Type B pancreatic cell (in vitro differentiated cells): ENCODE measurements around the gene PEX11A. TPM values are rescaled to one million over a fixed set of nuclear protein-coding genes. Genes with fewer than 3 reads are reported as not detected.

Experiments
- DNase-seq: peaks from one replicate; pipeline ENCODE4 v3.0.0; 2021; ENCODE audit warnings: mixed read lengths; ENCODE audit not compliant: unreplicated experiment; ENCODE audit errors: extremely low spot score
- H3K27ac Mint-ChIP-seq: 2 replicates; pipeline ENCODE4 v1.8.0; 2021; ENCODE audit warnings: mild to moderate bottlenecking, mixed read lengths
- H3K27me3 Mint-ChIP-seq: 2 replicates; pipeline ENCODE4 v1.8.0; 2021; ENCODE audit warnings: mixed read lengths
- H3K36me3 Mint-ChIP-seq: 2 replicates; pipeline ENCODE4 v1.8.0; 2021; ENCODE audit warnings: mixed read lengths
- H3K4me1 Mint-ChIP-seq: one replicate; pipeline ENCODE4 v1.8.0; 2021; ENCODE audit warnings: mixed read lengths; ENCODE audit not compliant: unreplicated experiment
- H3K4me3 Mint-ChIP-seq: 2 replicates; pipeline ENCODE4 v1.8.0; 2021; ENCODE audit warnings: mild to moderate bottlenecking, mixed read lengths
- H3K9me3 Mint-ChIP-seq: 2 replicates; pipeline ENCODE4 v1.8.0; 2021; ENCODE audit warnings: mixed read lengths
- total RNA-seq: library from RNA; stranded (reverse); gene quantifications from 2 replicates; pipeline ENCODE4 v1.2.1, GENCODE V29; 2021; ENCODE audit warnings: low replicate concordance
- TF ChIP-seq, protein P1 (sequence below): fragments of 200-600 bp; sonication (generic); conservative IDR thresholded peaks from 2 replicates; pipeline ENCODE4 v1.5.0; 2021; ENCODE audit warnings: antibody characterized with exemption, mild to moderate bottlenecking

The PEX11A gene
- total RNA-seq, 1 donor from 2014 or later = 8.5 TPM

DNA sequence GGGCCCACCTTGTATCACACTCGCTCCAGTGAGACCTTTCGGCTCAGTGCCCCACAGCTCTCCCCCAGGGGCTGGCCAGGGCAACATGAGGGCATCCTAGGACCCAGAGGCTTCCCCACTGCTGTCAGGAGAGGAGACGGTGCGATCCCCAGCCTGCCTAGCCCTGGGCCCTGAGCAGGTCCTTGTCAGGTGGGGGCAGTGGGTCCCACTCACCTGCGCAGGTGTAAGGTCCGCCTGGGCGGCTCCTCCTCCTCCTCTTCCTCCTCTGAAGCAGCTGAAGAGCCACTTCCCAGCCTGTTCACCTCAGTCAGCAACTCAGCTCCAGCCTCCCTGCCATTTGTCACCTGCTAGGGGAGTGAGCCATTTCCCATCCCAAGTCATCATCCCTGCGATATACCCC, 44.9 kb downstream of the PEX11A start:
- no peak for DNase-seq
- H3K36me3 Mint-ChIP-seq = peaks cover 8% of the 10 kb centered on the region
- H3K4me3 Mint-ChIP-seq = no peak overlapping the region
- H3K9me3 Mint-ChIP-seq = no peaks in the 10 kb centered on the region
- no peaks in the 10 kb centered on the region for H3K27me3 Mint-ChIP-seq
- TF ChIP-seq, protein P1, sequence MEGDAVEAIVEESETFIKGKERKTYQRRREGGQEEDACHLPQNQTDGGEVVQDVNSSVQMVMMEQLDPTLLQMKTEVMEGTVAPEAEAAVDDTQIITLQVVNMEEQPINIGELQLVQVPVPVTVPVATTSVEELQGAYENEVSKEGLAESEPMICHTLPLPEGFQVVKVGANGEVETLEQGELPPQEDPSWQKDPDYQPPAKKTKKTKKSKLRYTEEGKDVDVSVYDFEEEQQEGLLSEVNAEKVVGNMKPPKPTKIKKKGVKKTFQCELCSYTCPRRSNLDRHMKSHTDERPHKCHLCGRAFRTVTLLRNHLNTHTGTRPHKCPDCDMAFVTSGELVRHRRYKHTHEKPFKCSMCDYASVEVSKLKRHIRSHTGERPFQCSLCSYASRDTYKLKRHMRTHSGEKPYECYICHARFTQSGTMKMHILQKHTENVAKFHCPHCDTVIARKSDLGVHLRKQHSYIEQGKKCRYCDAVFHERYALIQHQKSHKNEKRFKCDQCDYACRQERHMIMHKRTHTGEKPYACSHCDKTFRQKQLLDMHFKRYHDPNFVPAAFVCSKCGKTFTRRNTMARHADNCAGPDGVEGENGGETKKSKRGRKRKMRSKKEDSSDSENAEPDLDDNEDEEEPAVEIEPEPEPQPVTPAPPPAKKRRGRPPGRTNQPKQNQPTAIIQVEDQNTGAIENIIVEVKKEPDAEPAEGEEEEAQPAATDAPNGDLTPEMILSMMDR = no peak
- H3K4me1 Mint-ChIP-seq = peaks cover 4% of the 10 kb centered on the region
- no peak overlapping the region for H3K27ac Mint-ChIP-seq

DNA sequence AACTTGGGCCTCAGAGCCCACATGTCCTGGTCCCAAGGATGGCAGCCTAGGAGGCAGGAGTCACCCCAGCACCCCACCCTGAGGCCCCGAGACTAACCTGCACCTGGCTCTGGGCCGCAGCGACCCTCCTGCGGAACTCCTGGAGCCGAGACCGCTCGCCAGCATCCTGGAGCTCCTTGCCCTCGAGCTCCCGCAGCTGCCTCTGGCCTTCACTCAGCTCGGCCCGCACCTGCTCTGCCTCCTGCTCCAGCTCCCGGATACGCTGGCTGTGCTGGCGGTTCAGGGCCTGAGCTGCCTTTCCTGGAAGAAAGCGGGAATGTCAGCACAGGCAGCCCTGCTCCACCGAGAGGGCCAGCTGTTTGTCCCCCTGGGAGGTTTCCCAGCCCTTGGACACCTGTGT, 48.4 kb downstream of the PEX11A start:
- no peak for DNase-seq
- Mint-ChIP-seq H3K36me3 (peaks cover 9% of the 10 kb centered on the region), H3K9me3 (no peaks in the 10 kb centered on the region), H3K27ac (no peak overlapping the region), H3K27me3 (no peaks in the 10 kb centered on the region), H3K4me3 (no peak overlapping the region), H3K4me1 (peaks cover 2% of the 10 kb centered on the region)
- TF ChIP-seq, protein P1 = no peak

DNA sequence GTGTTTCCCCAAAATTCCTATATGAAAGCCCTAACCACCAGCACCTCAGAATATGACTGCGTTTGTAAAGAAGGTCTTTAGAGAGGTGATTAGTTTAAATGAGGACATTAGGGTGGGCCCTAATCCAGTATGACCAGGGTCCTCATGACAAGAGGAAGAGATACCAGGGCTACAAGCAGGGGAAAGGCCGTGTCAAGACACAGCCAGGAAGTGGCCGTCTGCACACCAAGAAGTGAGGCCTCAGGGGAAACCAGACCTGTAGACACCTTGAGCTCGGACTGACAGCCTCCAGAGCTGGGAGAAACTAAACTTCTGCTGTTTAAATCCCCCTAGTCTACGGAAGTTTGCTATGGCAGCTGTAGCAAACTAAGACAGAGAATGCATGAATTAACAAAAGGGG, 49.5 kb downstream of the PEX11A start:
- H3K9me3 Mint-ChIP-seq = no peaks in the 10 kb centered on the region
- no peaks in the 10 kb centered on the region for H3K27me3 Mint-ChIP-seq
- H3K27ac Mint-ChIP-seq = no peak overlapping the region
- H3K4me3 Mint-ChIP-seq = no peak overlapping the region
- TF ChIP-seq, protein P1 = no peak
- H3K36me3 Mint-ChIP-seq = peaks cover 7% of the 10 kb centered on the region
- no peak for DNase-seq
- H3K4me1 Mint-ChIP-seq = no peaks in the 10 kb centered on the region

DNA sequence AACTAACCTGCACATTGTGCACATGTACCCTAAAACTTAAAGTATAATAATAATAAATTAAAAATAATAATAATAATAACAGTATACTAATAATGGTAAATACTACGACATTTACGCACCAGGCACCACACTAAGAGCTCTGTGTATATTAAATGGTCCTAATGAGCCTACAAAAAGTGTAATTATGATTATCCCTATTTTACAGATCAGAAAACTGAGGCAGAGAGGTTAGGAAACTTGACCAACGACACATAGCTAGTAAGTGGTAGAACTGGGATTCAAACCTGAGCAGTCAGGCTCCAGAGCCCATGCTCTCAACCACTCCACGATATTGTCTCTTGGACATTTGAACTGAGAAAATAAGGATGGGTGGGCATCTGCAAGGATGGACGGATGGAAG, 50.3 kb downstream of the PEX11A start:
- DNase-seq = no peak
- TF ChIP-seq, protein P1 = no peak
- Mint-ChIP-seq H3K4me3 (no peak overlapping the region), H3K36me3 (peaks cover 10% of the 10 kb centered on the region), H3K27ac (no peak overlapping the region), H3K9me3 (no peaks in the 10 kb centered on the region), H3K27me3 (no peaks in the 10 kb centered on the region), H3K4me1 (no peaks in the 10 kb centered on the region)

DNA sequence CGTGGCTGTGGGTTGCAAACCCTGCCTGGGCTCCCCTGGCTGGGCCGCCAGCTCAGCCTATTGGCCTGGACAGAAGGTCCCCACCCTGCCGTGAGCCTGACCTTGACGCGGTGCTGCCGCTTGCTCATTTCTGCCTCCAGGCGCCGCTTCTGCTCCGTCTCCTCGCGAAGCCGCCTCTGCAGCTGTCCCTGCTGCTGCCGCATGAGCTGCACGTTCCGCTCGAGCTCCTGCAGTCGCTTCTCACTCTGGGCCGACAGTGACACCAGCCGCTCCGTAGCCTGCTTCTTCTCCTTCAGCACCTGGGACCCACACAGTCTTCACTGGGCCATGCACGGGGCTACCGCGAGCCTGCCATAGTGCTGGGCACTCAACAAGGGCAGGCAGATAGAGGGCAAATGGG, 57.0 kb downstream of the PEX11A start:
- H3K4me1 Mint-ChIP-seq = no peaks in the 10 kb centered on the region
- DNase-seq = no peak
- H3K27me3 Mint-ChIP-seq = no peaks in the 10 kb centered on the region
- peaks cover 30% of the 10 kb centered on the region for H3K36me3 Mint-ChIP-seq
- H3K4me3 Mint-ChIP-seq = no peak overlapping the region
- no peaks in the 10 kb centered on the region for H3K9me3 Mint-ChIP-seq
- H3K27ac Mint-ChIP-seq = no peak overlapping the region
- TF ChIP-seq, protein P1 = no peak
